Lower leg skin (tissue), 4 donors: Measurements from ENCODE around the gene JAG2. TPM values are rescaled to one million over a fixed set of nuclear protein-coding genes. Genes with fewer than 3 reads are reported as not detected.

Source experiments
- DNase-seq, 2 donors: peaks; one replicate each; pipeline ENCODE4 v3.0.0-alpha.2; 2019; ENCODE audit warnings: low spot score in 2 of 2
- H3K4me3 ChIP-seq: fragments of 200-600 bp; sonication (generic); 2 replicates; pipeline ENCODE4 v1.5.1; 2017; ENCODE audit warnings: mild to moderate bottlenecking, low read depth; ENCODE audit not compliant: poor library complexity, severe bottlenecking
- POLR2A ChIP-seq, 2 donors: fragments of 450-650 bp; IDR thresholded peaks; one replicate each; pipeline ENCODE4 v1.6.1; 2016 to 2017; ENCODE audit warnings: antibody characterized with exemption in 2 of 2, mild to moderate bottlenecking in 1 of 2, moderate library complexity in 1 of 2
- WGBS, 2 donors: methylation state at CpG; one replicate each; pipeline ENCODE4 v1.1.5; 2018; 5-methylcytosine and 5-hydroxymethylcytosine counted together
- intact Hi-C: fragments of 100-400 bp; cut with DNase I; formaldehyde crosslinking; loops from one replicate; pipeline ENCODE4 v1.15.0; 2023; ENCODE audit warnings: low total_unique reads
- total RNA-seq, 4 donors: library from RNA; depleted of rRNA; stranded (reverse); fragments of >200 nt; gene quantifications; one replicate each; pipeline ENCODE4 v1.1.0, GENCODE V29; 2016
- TF ChIP-seq, protein P1 (sequence below), 3 donors: fragments of 450-650 bp; IDR thresholded peaks; one replicate each; pipeline ENCODE4 v1.5.1; 2016; ENCODE audit warnings: antibody characterized with exemption in 3 of 3, mild to moderate bottlenecking in 3 of 3, moderate library complexity in 2 of 3

JAG2 gene
- total RNA-seq, 4 donors from 2014 or later, result 50.4 to 96.1 (median 63.1) TPM

DNA sequence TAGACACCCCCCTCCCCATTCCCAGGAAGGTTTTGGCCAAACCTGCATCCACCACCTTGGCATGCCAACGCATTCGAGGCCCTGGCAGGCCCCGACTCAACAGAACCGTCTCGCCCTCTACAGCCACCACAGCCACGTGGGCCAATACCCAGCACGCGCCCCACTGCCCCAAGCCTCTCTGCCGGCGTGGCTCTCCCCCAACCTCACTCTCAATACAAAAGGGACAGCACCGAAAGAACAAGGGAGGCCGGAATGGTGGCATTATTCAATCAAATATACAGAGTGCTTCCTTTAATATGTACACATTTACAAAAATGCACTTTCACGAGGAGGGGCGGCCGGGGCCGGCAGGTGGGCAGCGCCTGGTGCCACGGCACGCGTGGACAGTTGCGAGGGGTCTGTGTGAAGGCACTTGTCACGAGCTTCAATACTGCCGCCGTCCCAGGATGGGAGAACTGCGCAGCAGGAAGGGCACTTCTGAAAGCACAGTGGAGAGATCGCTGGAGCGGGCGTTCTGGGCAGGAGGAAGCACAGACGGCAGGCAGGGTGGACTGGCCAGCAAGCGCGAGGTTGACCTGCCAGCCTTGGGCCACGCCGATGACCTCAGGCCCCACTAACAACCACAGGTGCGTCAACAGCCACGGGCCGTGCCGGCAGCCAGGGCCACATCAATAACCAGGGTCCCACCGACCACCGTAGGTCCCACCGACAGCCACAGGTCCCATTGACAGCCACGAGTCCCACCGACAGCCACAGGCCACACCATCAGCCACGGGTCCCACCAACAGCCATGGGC lies 26.9 kb downstream of the JAG2 start:
- H3K4me3 ChIP-seq, result no peak overlapping the region
- peak in 1 of 2 donors; percentile 81 for DNase-seq
- WGBS, 2 donors, result 91 to 92% methylated on average over 41 to 43 of the region's 43 CpGs
- intact Hi-C loops, result no loop called here
- no peak for TF ChIP-seq POLR2A (IDR thresholded peaks at IDR 0.05)
- TF ChIP-seq, protein P1, sequence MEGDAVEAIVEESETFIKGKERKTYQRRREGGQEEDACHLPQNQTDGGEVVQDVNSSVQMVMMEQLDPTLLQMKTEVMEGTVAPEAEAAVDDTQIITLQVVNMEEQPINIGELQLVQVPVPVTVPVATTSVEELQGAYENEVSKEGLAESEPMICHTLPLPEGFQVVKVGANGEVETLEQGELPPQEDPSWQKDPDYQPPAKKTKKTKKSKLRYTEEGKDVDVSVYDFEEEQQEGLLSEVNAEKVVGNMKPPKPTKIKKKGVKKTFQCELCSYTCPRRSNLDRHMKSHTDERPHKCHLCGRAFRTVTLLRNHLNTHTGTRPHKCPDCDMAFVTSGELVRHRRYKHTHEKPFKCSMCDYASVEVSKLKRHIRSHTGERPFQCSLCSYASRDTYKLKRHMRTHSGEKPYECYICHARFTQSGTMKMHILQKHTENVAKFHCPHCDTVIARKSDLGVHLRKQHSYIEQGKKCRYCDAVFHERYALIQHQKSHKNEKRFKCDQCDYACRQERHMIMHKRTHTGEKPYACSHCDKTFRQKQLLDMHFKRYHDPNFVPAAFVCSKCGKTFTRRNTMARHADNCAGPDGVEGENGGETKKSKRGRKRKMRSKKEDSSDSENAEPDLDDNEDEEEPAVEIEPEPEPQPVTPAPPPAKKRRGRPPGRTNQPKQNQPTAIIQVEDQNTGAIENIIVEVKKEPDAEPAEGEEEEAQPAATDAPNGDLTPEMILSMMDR (IDR thresholded peaks at IDR 0.05), result no peak

DNA sequence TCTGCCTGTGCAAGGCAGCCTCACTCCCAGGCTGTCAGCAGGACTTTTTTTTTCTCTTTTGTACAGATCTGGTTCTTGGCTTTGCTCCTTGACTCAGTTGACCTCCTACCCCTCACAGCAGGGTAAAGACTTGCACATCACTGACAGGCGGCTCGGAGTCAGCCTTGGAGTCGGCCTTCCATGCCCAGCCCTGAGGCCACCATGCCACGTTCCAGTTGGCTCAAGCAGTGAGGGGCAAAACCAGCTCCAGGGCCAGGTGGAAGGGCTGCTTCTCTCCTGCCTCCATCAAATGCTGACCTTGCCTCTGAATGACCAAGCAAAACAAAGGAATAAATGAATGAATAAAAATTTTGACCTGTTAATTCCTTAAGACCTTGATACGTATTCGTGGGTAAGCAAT lies 27.6 kb downstream of the JAG2 start:
- 76 to 84% methylated on average over 6 of the region's 6 CpGs for WGBS, 2 donors
- DNase-seq, result peak in 1 of 2 donors; percentile 63
- no peak for TF ChIP-seq POLR2A (IDR thresholded peaks at IDR 0.05)
- TF ChIP-seq, protein P1 (IDR thresholded peaks at IDR 0.05), result no peak
- intact Hi-C loops, result no loop called here
- H3K4me3 ChIP-seq, result no peak overlapping the region

DNA sequence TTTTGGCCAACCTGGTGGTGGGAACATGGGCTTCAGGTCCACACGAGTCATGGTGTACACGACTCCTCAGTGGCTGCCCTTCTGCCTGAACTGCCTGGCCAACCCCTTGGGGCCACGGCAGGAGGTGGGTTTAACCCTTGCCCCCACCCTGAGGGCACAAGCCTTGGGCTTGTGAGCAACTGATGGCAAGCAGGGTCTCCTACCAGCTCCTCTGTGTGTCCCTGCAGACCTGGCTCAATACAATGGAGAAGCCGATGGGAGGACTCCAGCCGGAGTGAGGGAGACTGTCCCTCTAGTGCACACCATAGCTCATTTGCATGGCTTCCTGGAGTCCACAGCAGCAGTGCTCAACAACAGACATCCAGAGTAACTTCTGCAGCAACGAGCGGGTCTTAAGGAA lies 28.0 kb downstream of the JAG2 start:
- intact Hi-C loops, result no loop called here
- peak in 1 of 2 donors; percentile 83 for DNase-seq

DNA sequence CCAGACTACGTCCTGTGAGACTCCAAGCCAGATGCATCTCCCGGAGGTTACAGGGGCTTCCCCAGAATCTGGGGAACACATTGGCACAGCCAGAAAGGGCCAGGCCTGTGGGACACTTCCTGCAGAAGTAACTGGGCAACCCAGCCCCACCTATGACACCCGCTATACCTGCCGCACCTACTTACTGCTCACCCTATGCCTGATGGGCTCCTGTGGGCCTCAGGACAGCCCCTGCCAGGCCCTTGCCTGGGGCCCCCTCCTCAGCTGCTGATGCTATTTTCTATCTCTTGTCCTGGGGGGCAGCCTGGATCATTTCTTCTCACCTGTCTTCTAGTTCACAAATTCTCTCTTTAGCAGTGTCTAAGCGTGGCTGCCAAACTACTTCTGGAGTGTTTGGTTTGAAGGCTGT lies 28.7 kb downstream of the JAG2 start:
- DNase-seq, result no peak
- WGBS, 2 donors, result 95 to 98% methylated on average over 3 to 5 of the region's 5 CpGs
- TF ChIP-seq, protein P1 (IDR thresholded peaks at IDR 0.05), result no peak
- TF ChIP-seq POLR2A (IDR thresholded peaks at IDR 0.05), result no peak
- intact Hi-C loops, result no loop called here
- no peak overlapping the region for H3K4me3 ChIP-seq

More for the DNA sequence above, 28.0 kb downstream of the JAG2 start:
- no peak overlapping the region for H3K4me3 ChIP-seq
- TF ChIP-seq POLR2A (IDR thresholded peaks at IDR 0.05), result no peak
- TF ChIP-seq, protein P1 (IDR thresholded peaks at IDR 0.05), result no peak
- WGBS, 2 donors, result 92% methylated on average over 7 of the region's 7 CpGs

DNA sequence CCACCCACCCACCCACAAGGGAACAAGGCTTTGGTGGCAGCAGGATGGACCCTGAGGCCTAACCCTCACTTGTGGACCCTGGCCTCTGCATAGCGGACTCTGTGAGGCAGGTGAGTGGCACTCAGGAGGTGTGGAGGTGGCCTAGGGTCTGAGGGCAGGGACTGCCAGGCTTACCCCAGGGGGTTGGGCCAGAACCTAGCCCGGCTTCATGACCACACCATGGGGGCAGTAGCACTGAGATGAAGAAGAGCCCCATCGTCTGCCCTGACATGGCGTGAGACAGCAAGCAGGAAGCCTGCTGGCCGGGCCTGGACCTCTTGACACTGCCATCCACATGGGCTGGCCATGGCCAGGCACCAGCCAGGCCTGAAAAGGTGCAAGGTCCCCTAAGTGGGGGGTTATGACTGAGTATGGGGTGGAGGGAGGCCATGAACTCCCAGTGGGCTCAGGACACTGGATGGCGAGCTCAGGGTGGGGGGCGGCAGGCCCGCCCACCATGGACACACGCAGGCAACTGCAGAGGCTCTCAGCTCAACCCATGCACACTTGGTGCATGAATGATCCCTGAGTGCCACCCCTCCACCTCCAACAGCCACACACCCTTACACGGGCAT lies 29.3 kb downstream of the JAG2 start:
- TF ChIP-seq, protein P1 (IDR thresholded peaks at IDR 0.05), result no peak
- no peak for TF ChIP-seq POLR2A (IDR thresholded peaks at IDR 0.05)
- DNase-seq, result peak in 1 of 2 donors; percentile 65
- intact Hi-C loops, result no loop called here
- no peak overlapping the region for H3K4me3 ChIP-seq
- 94 to 98% methylated on average over 5 to 7 of the region's 10 CpGs for WGBS, 2 donors
